PC-9 (cell line): ENCODE measurements around the gene REG3A. TPM values are rescaled to one million over a fixed set of nuclear protein-coding genes. Genes with fewer than 3 reads are reported as not detected.

Source experiments
- BruUV-seq: library from RNA; stranded (reverse); fragments of 400-500 nt; replicated peaks from 2 replicates; lab custom pipeline; 2021; lab: Mats Ljungman, UMichigan
- CTCF ChIA-PET: fragments of 300-600 bp; sonication (Branson Sonifier 250); formaldehyde crosslinking; loops from one replicate; lab custom pipeline; 2022; ENCODE audit warnings: antibody characterized with exemption; lab: Charles Lee
- POLR2A ChIA-PET: fragments of 300-600 bp; sonication (Branson Sonifier 250); formaldehyde crosslinking; loops from one replicate; lab custom pipeline; 2022; ENCODE audit warnings: antibody characterized with exemption; ENCODE audit not compliant: unreplicated experiment; lab: Charles Lee
- DNase-seq, 2 experiments: peaks; one replicate each; pipeline versions ENCODE4 v3.0.0 to v3.0.0-alpha.2; 2015 to 2022; ENCODE audit warnings: mixed read lengths in 1 of 2
- H2AFZ ChIP-seq: fragments of 200-600 bp; sonication (generic); 2 replicates; pipeline ENCODE4 v1.8.1; 2017; ENCODE audit warnings: antibody characterized with exemption
- H3F3A ChIP-seq: fragments of 200-600 bp; sonication (generic); 2 replicates; pipeline ENCODE4 v1.8.1; 2017; ENCODE audit warnings: antibody characterized with exemption, mild to moderate bottlenecking, low read depth; ENCODE audit not compliant: insufficient read depth
- H3K27ac ChIP-seq: fragments of 200-600 bp; sonication (generic); 2 replicates; pipeline ENCODE4 v1.6.1; 2016; ENCODE audit warnings: mixed run types
- H3K27me3 ChIP-seq: fragments of 200-600 bp; sonication (generic); 2 replicates; pipeline ENCODE4 v1.6.1; 2016; ENCODE audit warnings: low read depth, mixed run types; ENCODE audit not compliant: insufficient read depth
- H3K36me3 ChIP-seq: fragments of 200-600 bp; sonication (generic); 2 replicates; pipeline ENCODE4 v1.6.1; 2016; ENCODE audit warnings: low read depth, mixed run types
- H3K4me1 ChIP-seq: fragments of 200-600 bp; sonication (generic); replicated peaks from 2 replicates; pipeline ENCODE4 v1.6.1; 2016; ENCODE audit warnings: mixed run types; ENCODE audit not compliant: insufficient read depth
- H3K4me2 ChIP-seq: fragments of 200-600 bp; sonication (generic); 2 replicates; pipeline ENCODE4 v1.6.1; 2017; ENCODE audit warnings: mixed run types
- H3K4me3 ChIP-seq: fragments of 200-600 bp; sonication (generic); 2 replicates; pipeline ENCODE4 v1.6.1; 2016; ENCODE audit warnings: mixed run types
- H3K79me2 ChIP-seq: fragments of 200-600 bp; sonication (generic); 2 replicates; pipeline ENCODE4 v1.6.1; 2017; ENCODE audit warnings: low read depth, mixed run types
- H3K9me2 ChIP-seq: fragments of 200-600 bp; sonication (generic); 2 replicates; pipeline ENCODE4 v1.8.1; 2017; ENCODE audit warnings: mild to moderate bottlenecking; ENCODE audit not compliant: insufficient read depth
- H3K9me3 ChIP-seq: fragments of 200-600 bp; sonication (generic); 2 replicates; pipeline ENCODE4 v1.8.1; 2016; ENCODE audit warnings: low read depth; ENCODE audit not compliant: insufficient read depth
- H4K20me1 ChIP-seq: fragments of 200-600 bp; sonication (generic); 2 replicates; pipeline ENCODE4 v1.8.1; 2017; ENCODE audit not compliant: insufficient read depth
- CTCF ChIP-seq: fragments of 200-600 bp; sonication (generic); conservative IDR thresholded peaks from 2 replicates; pipeline ENCODE4 v1.6.1; 2017; ENCODE audit warnings: mixed run types, antibody characterized with exemption, mild to moderate bottlenecking, moderate library complexity
- EZH2 ChIP-seq: fragments of 200-600 bp; sonication (generic); IDR thresholded peaks from 2 replicates; pipeline ENCODE4 v1.8.0; 2017; ENCODE audit warnings: antibody characterized with exemption, low read depth
- intact Hi-C: fragments of 100-400 bp; cut with micrococcal nuclease; formaldehyde crosslinking; loops from one replicate; pipeline ENCODE4 v1.10.0; 2022; ENCODE audit not compliant: unreplicated experiment
- total RNA-seq: library from RNA; stranded (reverse); gene quantifications from 2 replicates; pipeline ENCODE4 v1.2.3, GENCODE V29; 2021

REG3A gene
- total RNA-seq, 1 experiment from 2014 or later, result not detected

- Histone ChIP-seq H3K27me3 (peaks cover 24% of the 10 kb centered on the region; the same call in 1 of the 2 replicates), H3K27ac (no peak overlapping the region), H3K9me3 (no peaks in the 10 kb centered on the region), H3K4me3 (no peak overlapping the region), H3K36me3 (no peaks in the 10 kb centered on the region), H2AFZ (no peak overlapping the region), H3K79me2 (no peaks in the 10 kb centered on the region), H4K20me1 (no peaks in the 10 kb centered on the region), H3F3A (no peaks in the 10 kb centered on the region), H3K4me1 (no peaks in the 10 kb centered on the region), H3K4me2 (no peak overlapping the region), H3K9me2 (no peaks in the 10 kb centered on the region)
- POLR2A ChIA-PET, result no interaction called here
- no peak for TF ChIP-seq CTCF
- TF ChIP-seq EZH2, result no peak
- BruUV-seq, result no TSS peak
- DNase-seq, result no peak
- CTCF ChIA-PET, result no interaction called here
- intact Hi-C loops, result no loop called here
Measured at GRCh38 chr2:79129260-79129659, 30.3 kb downstream of the REG3A start.

GRCh38 chr2:79128406-79128805, 31.1 kb downstream of the REG3A start:
- no peaks in the 10 kb centered on the region for H4K20me1 ChIP-seq
- H3K27ac ChIP-seq, result no peak overlapping the region
- no peak overlapping the region for H3K4me2 ChIP-seq
- no peak for TF ChIP-seq CTCF
- TF ChIP-seq EZH2, result no peak
- no peaks in the 10 kb centered on the region for H3K9me2 ChIP-seq
- H3K27me3 ChIP-seq, result peaks cover 24% of the 10 kb centered on the region; the same call in 1 of the 2 replicates
- no peak overlapping the region for H2AFZ ChIP-seq
- CTCF ChIA-PET, result no interaction called here
- H3F3A ChIP-seq, result no peaks in the 10 kb centered on the region
- H3K4me1 ChIP-seq, result no peaks in the 10 kb centered on the region
- intact Hi-C loops, result no loop called here
- DNase-seq, result no peak
- POLR2A ChIA-PET, result no interaction called here
- no peaks in the 10 kb centered on the region for H3K9me3 ChIP-seq
- no peaks in the 10 kb centered on the region for H3K79me2 ChIP-seq
- BruUV-seq, result no TSS peak
- no peaks in the 10 kb centered on the region for H3K36me3 ChIP-seq
- no peak overlapping the region for H3K4me3 ChIP-seq

GRCh38 chr2:79125721-79125985, 33.9 kb downstream of the REG3A start:
- peaks cover 36% of the 10 kb centered on the region for H3K27me3 ChIP-seq
- no peak overlapping the region for H2AFZ ChIP-seq
- no peaks in the 10 kb centered on the region for H3K9me2 ChIP-seq
- no peak overlapping the region for H3K4me2 ChIP-seq
- H3F3A ChIP-seq, result no peaks in the 10 kb centered on the region
- H4K20me1 ChIP-seq, result no peaks in the 10 kb centered on the region; the same call in 1 of the 2 replicates
- TF ChIP-seq CTCF, result no peak
- TF ChIP-seq EZH2, result no peak
- no peaks in the 10 kb centered on the region for H3K36me3 ChIP-seq
- POLR2A ChIA-PET, result no interaction called here
- CTCF ChIA-PET, result no interaction called here
- no peak for DNase-seq
- BruUV-seq, result no TSS peak
- intact Hi-C loops, result no loop called here
- no peak overlapping the region for H3K4me3 ChIP-seq
- no peaks in the 10 kb centered on the region for H3K4me1 ChIP-seq
- no peaks in the 10 kb centered on the region for H3K9me3 ChIP-seq
- H3K79me2 ChIP-seq, result no peaks in the 10 kb centered on the region
- no peak overlapping the region for H3K27ac ChIP-seq
